Neural progenitor cell (in vitro differentiated cells): ENCODE measurements around the gene PSENEN.

Experiments
- EZH2phosphoT487 ChIP-seq: fragments of 200-600 bp; sonication (generic); IDR thresholded peaks from 2 replicates; pipeline ENCODE4 v1.6.1; 2017; ENCODE audit warnings: antibody characterized with exemption
- TF ChIP-seq, protein P1 (sequence below): fragments of 200-600 bp; sonication (generic); IDR thresholded peaks from 2 replicates; pipeline ENCODE4 v1.5.1; 2017; ENCODE audit warnings: antibody characterized with exemption, mild to moderate bottlenecking

DNA sequence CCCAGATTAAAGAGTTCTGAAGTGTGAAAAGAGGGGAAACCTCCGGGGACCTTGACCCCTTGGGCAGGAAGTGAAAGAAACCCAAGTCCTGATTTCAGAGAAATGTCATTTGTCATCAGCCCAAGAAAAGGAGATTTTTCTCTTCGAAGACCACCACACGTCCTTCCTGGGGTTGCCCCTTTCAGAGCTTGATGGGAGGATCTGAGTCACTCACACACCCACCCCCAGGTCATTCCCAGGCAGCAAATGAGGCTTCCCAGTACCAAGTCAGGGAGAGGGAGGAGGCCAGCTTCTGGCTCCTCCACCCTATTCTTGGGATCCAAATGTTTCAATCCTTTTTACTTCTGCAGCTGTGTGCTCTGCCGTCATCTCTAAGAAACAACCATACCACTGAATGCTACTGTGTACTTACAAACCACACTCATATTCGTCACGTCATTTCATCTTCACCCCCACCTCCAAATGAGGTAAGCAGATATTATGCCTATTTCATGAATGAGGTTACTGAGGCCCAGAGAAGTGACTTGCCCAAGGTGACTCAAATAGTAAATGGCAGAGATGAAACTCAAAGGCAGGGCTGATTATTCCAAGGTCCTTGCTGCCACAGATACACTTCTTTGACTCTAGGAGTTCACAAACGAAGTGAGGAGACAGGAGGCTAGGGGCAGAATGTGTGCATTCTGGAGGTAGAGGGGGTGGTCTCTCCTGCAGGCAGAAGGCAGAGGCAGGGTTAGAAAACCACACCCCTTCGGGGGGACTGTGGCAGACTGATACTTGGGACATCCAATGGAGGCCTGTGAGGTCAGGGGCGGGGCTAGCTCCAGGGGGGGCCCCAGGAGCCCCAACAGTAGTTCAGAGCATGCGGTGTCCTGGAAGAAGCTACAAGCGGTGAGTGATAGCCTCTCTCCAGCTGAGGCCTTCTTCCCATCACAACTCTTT lies 32.6 kb upstream of the PSENEN start:
- TF ChIP-seq, protein P1, sequence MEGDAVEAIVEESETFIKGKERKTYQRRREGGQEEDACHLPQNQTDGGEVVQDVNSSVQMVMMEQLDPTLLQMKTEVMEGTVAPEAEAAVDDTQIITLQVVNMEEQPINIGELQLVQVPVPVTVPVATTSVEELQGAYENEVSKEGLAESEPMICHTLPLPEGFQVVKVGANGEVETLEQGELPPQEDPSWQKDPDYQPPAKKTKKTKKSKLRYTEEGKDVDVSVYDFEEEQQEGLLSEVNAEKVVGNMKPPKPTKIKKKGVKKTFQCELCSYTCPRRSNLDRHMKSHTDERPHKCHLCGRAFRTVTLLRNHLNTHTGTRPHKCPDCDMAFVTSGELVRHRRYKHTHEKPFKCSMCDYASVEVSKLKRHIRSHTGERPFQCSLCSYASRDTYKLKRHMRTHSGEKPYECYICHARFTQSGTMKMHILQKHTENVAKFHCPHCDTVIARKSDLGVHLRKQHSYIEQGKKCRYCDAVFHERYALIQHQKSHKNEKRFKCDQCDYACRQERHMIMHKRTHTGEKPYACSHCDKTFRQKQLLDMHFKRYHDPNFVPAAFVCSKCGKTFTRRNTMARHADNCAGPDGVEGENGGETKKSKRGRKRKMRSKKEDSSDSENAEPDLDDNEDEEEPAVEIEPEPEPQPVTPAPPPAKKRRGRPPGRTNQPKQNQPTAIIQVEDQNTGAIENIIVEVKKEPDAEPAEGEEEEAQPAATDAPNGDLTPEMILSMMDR, result no peak
- TF ChIP-seq EZH2phosphoT487, result no peak
